Keratinocyte (primary cell): ENCODE data around the gene SSBP1.

Experiments used
- CTCF ChIP-seq, 3 experiments: IDR thresholded peaks in 1 of 3; conservative IDR thresholded peaks in 1 of 3; optimal IDR thresholded peaks in 1 of 3; 2 replicates in 2 of 3; 3 replicates in 1 of 3; pipeline versions ENCODE3 to v1.5.1; 2011; ENCODE audit warnings: low read length in 3 of 3, mild to moderate bottlenecking in 3 of 3, moderate library complexity in 2 of 3, control low read depth in 1 of 3, inconsistent platforms in 1 of 3; ENCODE audit not compliant: insufficient read depth in 2 of 3; ENCODE audit errors: extremely low read depth in 1 of 3
- EZH2 ChIP-seq: IDR thresholded peaks from one replicate; pipeline ENCODE4 v1.6.1; 2012; ENCODE audit warnings: inconsistent platforms, mild to moderate bottlenecking, low read length, moderate library complexity

- TF ChIP-seq EZH2: no peak
- TF ChIP-seq CTCF (optimal IDR thresholded peaks at IDR 0.05 in 1 of 3, IDR thresholded peaks at IDR 0.05 in 1 of 3, conservative IDR thresholded peaks at IDR 0.05 in 1 of 3; ENCODE audit: extremely low read depth in 1 of 3, insufficient read depth in 2 of 3, low read length in 3 of 3): peak in 2 of 3 experiments; percentile 65 to 67
Measured at GRCh38 chr7:141785706-141786552, 47.8 kb downstream of the SSBP1 start.
